Stimulated activated CD8-positive, alpha-beta memory T cell treated with anti-CD3 and anti-CD28 coated beads, Interleukin-12 subunit alpha, Interleukin-12 subunit beta, amount 100 ng/mL, for 1 hour (primary cell): ENCODE results near the gene VPS25.
A peak's percentile ranks its signal among the peaks of the same experiment; 100 is the strongest.
"Not testable (repeated sequence)": the region's sequence is repeated elsewhere in the genome, so short reads cannot be mapped to it uniquely, and the experiment has no call there.

Experiments used
- DNase-seq: peaks from one replicate; pipeline ENCODE4 v3.0.0-alpha.2; 2020; ENCODE audit warnings: low read depth

The VPS25 gene

GRCh38 chr17:42773290-42774035 is at the start of gene VPS25:
TSS of gene VPS25 (plus strand) at chr17:42773449. CDS start at chr17:42773476, 27 bp downstream.
- DNase-seq: peak; percentile 63

GRCh38 chr17:42723636-42724035 is 49.6 kb upstream of the VPS25 start:
- no peak for DNase-seq

DNA sequence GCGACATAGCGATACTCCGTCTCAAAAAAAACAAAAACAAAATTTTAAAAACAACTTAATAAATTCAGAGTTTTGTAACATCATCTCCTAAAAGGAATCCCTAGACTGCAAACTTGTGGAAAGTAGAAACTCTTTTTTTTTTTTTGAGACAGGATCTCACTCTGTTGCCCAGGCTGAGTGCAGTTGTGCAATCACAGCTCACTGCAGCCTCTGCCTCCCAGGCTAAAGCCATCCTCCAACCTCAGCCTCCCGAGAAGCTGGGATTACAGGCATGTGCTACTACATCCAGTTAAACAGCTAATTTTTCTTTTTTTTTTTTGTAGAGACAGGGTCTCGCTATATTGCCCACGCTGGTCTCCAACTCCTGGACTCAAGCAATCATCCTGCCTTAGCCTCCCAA is 48.1 kb upstream of the VPS25 start:
- DNase-seq: no peak

DNA sequence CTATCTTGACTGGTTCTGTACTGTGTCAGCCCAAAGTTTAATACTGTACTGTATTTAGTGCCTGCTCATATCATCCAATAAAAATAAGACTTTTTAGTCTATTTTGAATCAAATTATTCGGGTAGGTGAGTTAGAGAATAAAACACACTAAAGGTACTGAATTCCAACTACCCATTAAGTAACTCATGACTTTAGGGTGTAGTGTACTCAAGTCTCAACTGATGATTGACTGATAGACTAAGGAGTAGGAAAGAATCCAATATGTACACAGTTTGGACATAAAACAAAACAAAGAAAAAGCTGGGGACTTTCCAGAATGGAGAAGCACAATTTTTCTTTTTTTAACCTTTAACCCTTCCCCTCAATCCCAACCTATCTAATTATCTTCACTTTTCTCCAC is 32.5 kb upstream of the VPS25 start:
- DNase-seq: no peak

DNA sequence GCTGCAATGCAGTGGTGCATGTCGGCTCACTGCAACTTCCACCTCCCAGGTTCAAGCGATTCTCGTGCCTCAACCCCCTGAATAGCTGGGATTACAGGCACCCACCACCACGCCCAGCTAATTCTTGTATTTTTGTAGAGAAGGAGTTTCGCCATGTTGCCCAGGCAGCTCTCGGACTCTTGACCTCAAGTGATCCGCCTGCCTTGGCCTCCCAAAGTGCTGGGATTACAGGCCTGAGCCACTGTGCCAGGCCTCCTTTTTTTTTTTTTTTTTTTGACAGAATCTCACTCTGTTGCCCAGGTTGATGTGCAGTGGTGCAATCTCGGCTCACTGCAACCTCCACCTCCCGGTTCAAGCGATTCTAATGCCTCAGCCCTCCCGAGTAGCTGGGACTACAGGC is 30.3 kb upstream of the VPS25 start:
- not testable (repeated sequence) for DNase-seq

DNA sequence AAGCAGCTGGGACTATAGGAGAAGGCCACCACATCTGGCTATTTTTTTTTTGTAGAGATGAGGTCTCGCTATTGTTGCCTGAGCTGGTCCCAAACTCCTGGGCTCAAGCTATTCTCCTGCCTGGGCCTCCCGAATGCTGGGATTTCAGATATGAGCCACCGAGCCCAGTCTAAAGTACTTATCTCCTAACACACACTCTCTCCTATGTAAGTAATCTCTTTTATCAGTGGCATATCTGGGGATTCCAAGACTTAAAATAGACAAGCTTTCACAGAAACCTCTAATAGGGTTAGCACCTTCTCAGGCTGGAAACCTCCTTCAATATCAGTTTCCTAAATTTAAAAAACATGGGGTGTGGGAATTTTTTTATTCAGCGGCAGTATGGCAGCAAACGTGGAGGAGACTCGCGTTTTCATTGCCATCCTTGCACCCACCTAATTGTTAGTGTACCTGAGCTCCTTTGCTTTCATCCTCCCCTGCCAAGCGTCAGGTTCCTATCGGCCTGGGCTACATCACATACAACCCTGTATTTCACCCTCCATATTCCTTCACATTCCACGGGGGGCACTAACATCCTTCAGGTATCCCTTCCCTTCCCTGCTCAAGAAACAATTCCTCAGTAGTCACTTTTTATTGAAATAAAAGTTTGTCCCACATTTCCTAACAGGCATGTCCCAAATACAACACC is 29.5 kb upstream of the VPS25 start:
- DNase-seq: no peak

DNA sequence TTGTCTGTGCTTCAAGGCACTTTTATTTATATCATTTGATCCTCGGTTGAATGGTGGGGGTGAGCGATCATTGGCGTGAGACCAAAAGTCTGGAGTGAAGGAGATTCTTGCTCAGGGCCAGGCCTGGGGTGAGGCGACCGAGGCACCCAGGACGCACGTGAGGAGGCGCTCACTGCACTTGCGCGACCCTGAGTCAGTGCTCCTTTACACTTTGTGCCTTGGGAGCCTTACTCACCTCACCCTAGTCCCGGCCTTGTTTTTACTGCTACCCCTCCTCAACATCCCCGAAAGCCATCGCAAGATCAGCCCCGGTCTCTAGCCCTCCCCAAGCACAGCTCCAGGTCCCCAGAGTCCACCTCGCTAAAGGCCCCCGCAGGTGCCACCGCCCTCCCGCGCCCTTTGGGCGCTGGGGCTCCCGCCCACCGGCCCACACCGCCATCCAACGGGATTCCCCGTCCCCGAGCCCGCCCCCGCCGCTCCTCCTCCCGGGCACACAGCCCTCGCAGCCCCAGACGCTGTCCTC is 28.9 kb upstream of the VPS25 start:
- DNase-seq: peak; percentile 40

DNA sequence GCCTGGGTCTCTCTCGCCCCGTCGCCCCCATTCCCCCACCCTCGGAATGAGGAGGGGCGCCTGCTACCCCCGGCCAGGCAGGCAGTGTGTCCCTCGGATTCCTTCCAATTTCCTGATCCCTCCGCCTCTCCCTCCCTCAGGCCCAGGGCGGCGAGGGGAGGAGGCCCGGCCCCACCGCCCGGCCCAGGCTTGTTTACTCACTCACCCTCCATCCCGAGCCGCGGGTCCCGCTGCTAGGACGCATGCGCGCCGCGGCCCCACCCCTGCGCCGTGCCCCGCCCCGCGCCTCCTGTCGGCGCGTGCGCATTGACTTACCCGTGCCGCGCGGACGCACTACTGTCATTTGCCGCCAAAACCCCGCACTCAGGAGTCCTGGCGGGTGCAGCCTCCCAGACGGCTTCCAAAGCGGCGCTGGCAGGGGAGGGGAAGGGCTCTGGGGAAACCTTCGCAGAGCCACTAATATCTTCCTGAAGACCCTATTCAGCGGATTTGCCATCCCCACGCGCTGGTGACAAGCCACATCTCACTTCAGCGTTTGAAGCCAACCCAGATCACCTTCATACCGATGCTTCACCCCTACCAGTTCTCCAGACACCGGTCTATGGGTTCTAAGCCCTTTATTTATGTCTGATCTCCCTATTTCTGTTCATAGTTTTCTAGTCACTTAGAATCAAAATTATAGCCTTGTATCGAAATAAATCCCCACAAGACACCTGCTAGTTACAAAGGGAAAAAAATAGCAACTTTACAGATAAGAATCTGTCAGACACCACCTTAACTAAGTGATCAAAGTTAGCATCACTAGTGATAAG is 28.2 kb upstream of the VPS25 start, which contains the start of gene EZH1:
TSS of gene EZH1 (minus strand) at position 235 of the 812 bp plus-strand sequence. CDS start 16,099 bp downstream, outside the sequence.
- peak; percentile 81 for DNase-seq

- DNase-seq: no peak
Measured at GRCh38 chr17:42748202-42748907, 24.9 kb upstream of the VPS25 start.

DNA sequence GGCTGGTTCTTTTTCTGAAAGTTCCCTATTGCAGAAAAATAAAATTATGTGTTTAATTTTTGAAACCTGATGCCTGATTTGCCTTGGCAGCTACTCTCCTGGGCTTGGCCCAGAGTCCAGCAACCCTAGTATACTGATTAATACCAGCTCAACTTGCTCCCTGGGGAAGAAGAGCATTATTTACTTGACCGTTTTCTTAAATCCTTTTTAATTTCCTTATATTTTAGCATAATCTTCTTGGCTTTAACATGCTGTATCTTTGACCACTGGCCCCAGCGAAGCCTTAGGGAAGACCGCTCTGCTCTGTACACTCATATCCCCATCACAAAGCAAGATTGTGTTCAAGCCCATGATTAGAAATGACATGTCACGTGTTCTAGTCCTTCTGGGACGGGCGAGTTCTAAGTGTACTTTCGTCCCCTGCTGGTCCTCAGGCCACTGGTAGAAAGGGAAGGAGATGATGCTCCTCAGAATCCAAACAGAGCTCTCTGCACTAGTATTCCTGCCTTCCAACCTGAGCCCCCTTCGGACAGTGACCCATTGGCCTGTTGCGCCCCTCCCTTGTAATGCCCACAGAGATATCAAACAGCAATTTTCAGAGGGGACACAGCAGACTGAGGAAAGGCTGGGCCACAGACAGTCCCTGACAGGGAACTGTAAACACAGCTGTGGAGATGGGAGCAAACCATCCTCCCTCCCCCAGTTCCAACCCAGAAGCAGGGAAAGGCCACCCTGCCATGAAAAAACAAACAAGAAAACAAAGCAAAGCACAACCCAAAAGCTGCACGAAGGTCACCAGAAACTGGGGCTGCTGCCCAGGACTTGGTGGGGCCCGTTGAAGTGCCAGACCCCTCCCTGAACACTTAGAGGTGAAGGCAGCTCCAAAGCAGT is 24.1 kb upstream of the VPS25 start:
- DNase-seq: no peak

- no peak for DNase-seq
Measured at GRCh38 chr17:42750739-42751344, 22.4 kb upstream of the VPS25 start.

DNA sequence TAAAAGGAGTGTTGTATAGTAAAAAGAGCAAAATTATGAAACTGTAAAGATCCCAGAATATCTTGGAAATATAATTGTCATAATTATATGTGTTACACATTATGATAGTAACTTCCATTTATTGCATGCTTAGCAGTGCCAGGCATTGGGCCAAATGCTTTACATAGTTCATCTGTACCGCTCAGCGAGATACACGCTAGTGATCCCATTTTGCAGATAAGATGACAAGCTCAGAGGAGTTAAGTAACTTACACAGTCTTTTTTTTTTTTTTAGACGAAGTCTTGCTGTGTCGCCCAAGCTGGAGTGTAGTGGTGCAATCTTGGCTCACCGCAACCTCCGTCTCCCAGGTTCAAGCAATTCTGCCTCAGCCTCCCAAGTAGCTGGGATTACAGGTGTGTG is 21.6 kb upstream of the VPS25 start:
- DNase-seq: no peak

GRCh38 chr17:42754782-42755181 is 18.5 kb upstream of the VPS25 start:
- no peak for DNase-seq

- no peak for DNase-seq
Measured at GRCh38 chr17:42759982-42760651, 13.1 kb upstream of the VPS25 start.

- DNase-seq: no peak
Measured at GRCh38 chr17:42760652-42761581, 12.3 kb upstream of the VPS25 start, which contains the start of gene RAMP2. TSS of gene RAMP2 (plus strand) at chr17:42761227. CDS start at chr17:42761262, 35 bp downstream.

- DNase-seq: no peak
Measured at GRCh38 chr17:42761638-42762037, 11.6 kb upstream of the VPS25 start.

- DNase-seq: no peak
Measured at GRCh38 chr17:42766124-42766523, 7.1 kb upstream of the VPS25 start.

GRCh38 chr17:42767512-42767911 is 5.7 kb upstream of the VPS25 start:
- DNase-seq: no peak
